H1 (cell line): Measurements from ENCODE around the gene MAGI1. TPM values are rescaled to one million over a fixed set of nuclear protein-coding genes. Genes with fewer than 3 reads are reported as not detected.

ENCODE experiments used
- BCL11A ChIP-seq, 2 experiments: IDR thresholded peaks; one replicate each; pipeline ENCODE4 v1.6.1; 2011; ENCODE audit warnings: low read depth in 2 of 2, low read length in 2 of 2, mild to moderate bottlenecking in 2 of 2
- CBX5 ChIP-seq: fragments of 300-800, 300-1000 bp; sonication (generic); IDR thresholded peaks from 2 replicates; pipeline ENCODE4 v1.7.1; 2016; ENCODE audit warnings: antibody characterized with exemption, low read length, low read depth
- SIX5 ChIP-seq: IDR thresholded peaks from 2 replicates; pipeline ENCODE4 v1.6.1; 2011; ENCODE audit warnings: mild to moderate bottlenecking, low read depth, low read length
- polyA plus RNA-seq, 7 experiments: library from polyadenylated mRNA; depleted of rRNA in 3 of 7; stranded (reverse) in 5 of 7; unstranded in 2 of 7; fragments of >200 nt in 5 of 7; fragments of 200-250 nt in 2 of 7; gene quantifications; 1 replicate in 5 of 7; 2 replicates in 1 of 7; 4 replicates in 1 of 7; pipeline versions ENCODE4 v1.2.1 to v1.2.3, GENCODE V29; 2011 to 2013; ENCODE audit warnings: missing spikeins in 2 of 7, mixed read lengths in 2 of 7
- total RNA-seq: library from RNA; stranded (reverse); fragmentation: NEBNext Ultra II Directional; extraction: Animal tissue kit (Norgen Biotek cat#: 25700); gene quantifications from 2 replicates; pipeline ENCODE4 v1.2.1, GENCODE V29; 2021

MAGI1 gene
- total and polyA plus RNA-seq, 2 of the 8 experiments (the other 6 are each of a cell fraction or from before 2014, with no cell fraction given) = 19.8 to 78.0 TPM

DNA sequence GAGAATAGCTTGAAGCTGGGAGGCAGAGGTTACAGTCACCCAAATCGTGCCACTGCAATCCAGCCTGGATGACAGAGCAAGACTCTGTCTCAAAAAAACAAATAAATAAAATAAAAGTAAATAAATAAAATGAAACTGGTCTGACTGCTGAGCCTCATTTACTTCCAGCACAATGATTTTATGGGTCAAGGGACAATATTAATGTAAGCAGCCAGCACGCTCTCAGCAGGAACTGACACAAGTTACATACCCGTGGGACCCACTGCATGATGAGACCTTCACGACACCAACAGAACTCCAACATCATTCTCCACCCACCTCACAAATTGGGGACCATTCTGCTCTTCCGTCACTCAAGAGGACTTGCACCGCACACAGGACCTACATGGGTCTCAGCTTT is 230.3 kb downstream of the MAGI1 start (continued):
- no peak for TF ChIP-seq CBX5
- TF ChIP-seq BCL11A (IDR thresholded peaks at IDR 0.05; ENCODE audit: low read depth in 2 of 2, low read length in 2 of 2) = no peak
- no peak for TF ChIP-seq SIX5
